ENCODE data around the gene KRTAP16-1.

The KRTAP16-1 gene

DNA sequence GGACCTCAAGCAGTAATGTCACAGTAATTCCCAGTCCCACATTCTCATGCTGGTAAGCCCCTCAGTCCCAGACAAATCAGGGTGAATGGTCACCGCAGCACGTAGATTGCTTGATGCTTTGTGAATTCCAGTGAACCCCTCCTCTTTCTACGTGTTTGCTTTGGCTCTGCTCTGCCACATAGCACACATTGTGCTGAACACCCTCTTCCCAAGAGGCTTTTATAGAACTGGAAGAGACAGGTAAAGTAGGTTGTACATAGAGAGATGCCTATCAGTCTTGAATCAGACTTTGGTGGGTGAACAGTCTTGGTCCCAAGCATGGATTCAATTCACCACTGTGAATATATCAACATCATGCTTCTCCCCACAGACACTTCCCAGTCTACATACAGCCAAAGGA, 44.5 kb downstream of the KRTAP16-1 start:
- H2AFZ ChIP-seq (ENCODE audit: low read depth, low read length, severe bottlenecking) = no peak overlapping the region
- no peaks in the 10 kb centered on the region for H3K36me3 ChIP-seq (ENCODE audit: low read length)
- no peaks in the 10 kb centered on the region for H3F3A ChIP-seq (ENCODE audit: insufficient read depth)
- H3K4me2 ChIP-seq (ENCODE audit: low read depth, low read length, poor library complexity, severe bottlenecking) = no peak overlapping the region
- TF ChIP-seq EZH2phosphoT487 (conservative IDR thresholded peaks at IDR 0.05; ENCODE audit: low read length) = no peak
- TF ChIP-seq, protein P1, sequence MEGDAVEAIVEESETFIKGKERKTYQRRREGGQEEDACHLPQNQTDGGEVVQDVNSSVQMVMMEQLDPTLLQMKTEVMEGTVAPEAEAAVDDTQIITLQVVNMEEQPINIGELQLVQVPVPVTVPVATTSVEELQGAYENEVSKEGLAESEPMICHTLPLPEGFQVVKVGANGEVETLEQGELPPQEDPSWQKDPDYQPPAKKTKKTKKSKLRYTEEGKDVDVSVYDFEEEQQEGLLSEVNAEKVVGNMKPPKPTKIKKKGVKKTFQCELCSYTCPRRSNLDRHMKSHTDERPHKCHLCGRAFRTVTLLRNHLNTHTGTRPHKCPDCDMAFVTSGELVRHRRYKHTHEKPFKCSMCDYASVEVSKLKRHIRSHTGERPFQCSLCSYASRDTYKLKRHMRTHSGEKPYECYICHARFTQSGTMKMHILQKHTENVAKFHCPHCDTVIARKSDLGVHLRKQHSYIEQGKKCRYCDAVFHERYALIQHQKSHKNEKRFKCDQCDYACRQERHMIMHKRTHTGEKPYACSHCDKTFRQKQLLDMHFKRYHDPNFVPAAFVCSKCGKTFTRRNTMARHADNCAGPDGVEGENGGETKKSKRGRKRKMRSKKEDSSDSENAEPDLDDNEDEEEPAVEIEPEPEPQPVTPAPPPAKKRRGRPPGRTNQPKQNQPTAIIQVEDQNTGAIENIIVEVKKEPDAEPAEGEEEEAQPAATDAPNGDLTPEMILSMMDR (IDR thresholded peaks at IDR 0.05; ENCODE audit: insufficient read depth, low read length, poor library complexity, severe bottlenecking) = no peak
- no peaks in the 10 kb centered on the region for H3K79me2 ChIP-seq (ENCODE audit: insufficient read depth, low read length)
- H4K20me1 ChIP-seq (ENCODE audit: low read depth, low read length) = no peaks in the 10 kb centered on the region
- no peak overlapping the region for H3K4me3 ChIP-seq (ENCODE audit: insufficient read depth, low read length, poor library complexity, severe bottlenecking)
- no peak overlapping the region for H3K27ac ChIP-seq (ENCODE audit: low read depth, low read length)
- H3K27me3 ChIP-seq (ENCODE audit: low read length) = no peaks in the 10 kb centered on the region
- H3K9me3 ChIP-seq (ENCODE audit: insufficient read depth, low read length) = no peaks in the 10 kb centered on the region
- no peak overlapping the region for H3K9ac ChIP-seq (ENCODE audit: low read length)
- no peaks in the 10 kb centered on the region for H3K9me2 ChIP-seq (replicated peaks; ENCODE audit: insufficient read depth, low read length)

DNA sequence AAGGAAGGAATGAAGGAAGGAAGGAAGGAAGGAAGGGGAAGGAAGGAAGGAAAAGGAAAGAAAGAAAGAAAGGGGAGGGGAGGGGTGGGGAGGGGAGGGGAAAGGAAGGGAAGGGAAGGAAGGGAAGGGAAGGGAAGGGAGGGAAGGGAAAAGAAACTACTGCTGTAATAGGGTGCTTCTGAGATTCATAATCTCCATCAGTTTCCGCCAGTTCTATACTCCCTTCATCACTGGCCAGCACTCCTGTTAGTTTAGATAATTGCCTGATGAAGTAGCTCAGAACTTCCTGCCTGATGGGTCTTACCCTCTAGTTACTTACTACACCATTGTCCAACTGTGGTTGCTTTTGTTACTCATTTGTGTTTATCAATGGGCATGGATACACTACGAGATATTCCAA, 45.9 kb downstream of the KRTAP16-1 start:
- H3K27ac ChIP-seq (ENCODE audit: low read depth, low read length) = no peak overlapping the region
- no peaks in the 10 kb centered on the region for H4K20me1 ChIP-seq (ENCODE audit: low read depth, low read length)
- H3K27me3 ChIP-seq (ENCODE audit: low read length) = no peaks in the 10 kb centered on the region
- no peaks in the 10 kb centered on the region for H3K9me3 ChIP-seq (ENCODE audit: insufficient read depth, low read length)
- no peak overlapping the region for H2AFZ ChIP-seq (ENCODE audit: low read depth, low read length, severe bottlenecking)
- H3F3A ChIP-seq (ENCODE audit: insufficient read depth) = no peaks in the 10 kb centered on the region
- no peaks in the 10 kb centered on the region for H3K79me2 ChIP-seq (ENCODE audit: insufficient read depth, low read length)
- H3K4me3 ChIP-seq (ENCODE audit: insufficient read depth, low read length, poor library complexity, severe bottlenecking) = no peak overlapping the region
- no peaks in the 10 kb centered on the region for H3K36me3 ChIP-seq (ENCODE audit: low read length)
- no peaks in the 10 kb centered on the region for H3K9me2 ChIP-seq (replicated peaks; ENCODE audit: insufficient read depth, low read length)
- H3K4me2 ChIP-seq (ENCODE audit: low read depth, low read length, poor library complexity, severe bottlenecking) = no peak overlapping the region
- TF ChIP-seq, protein P1 (IDR thresholded peaks at IDR 0.05; ENCODE audit: insufficient read depth, low read length, poor library complexity, severe bottlenecking) = no peak
- TF ChIP-seq EZH2phosphoT487 (conservative IDR thresholded peaks at IDR 0.05; ENCODE audit: low read length) = no peak
- H3K9ac ChIP-seq (ENCODE audit: low read length) = no peak overlapping the region

DNA sequence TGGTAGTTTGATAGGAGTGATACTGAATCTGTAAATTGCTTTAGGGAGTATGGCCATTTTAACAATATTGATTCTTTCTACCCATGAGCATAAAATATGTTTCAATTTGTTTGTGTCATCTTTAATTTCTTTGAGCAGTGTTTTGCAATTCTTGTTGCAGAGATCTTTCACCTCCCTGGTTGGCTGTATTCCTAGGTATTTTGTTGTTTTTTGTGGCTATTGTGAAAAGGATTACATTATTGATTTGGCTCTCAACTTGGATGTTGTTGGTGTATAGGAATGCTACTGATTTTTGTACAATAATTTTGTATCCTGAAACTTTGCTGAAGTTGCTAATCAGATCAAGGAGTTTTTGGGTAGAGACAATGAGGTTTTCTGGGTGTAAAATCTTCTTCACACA, 50.7 kb downstream of the KRTAP16-1 start:
- H2AFZ ChIP-seq (ENCODE audit: low read depth, low read length, severe bottlenecking) = no peak overlapping the region
- no peaks in the 10 kb centered on the region for H3F3A ChIP-seq (ENCODE audit: insufficient read depth)
- no peak overlapping the region for H3K4me2 ChIP-seq (ENCODE audit: low read depth, low read length, poor library complexity, severe bottlenecking)
- no peak overlapping the region for H3K4me3 ChIP-seq (ENCODE audit: insufficient read depth, low read length, poor library complexity, severe bottlenecking)
- no peak overlapping the region for H3K9ac ChIP-seq (ENCODE audit: low read length)
- no peaks in the 10 kb centered on the region for H3K9me3 ChIP-seq (ENCODE audit: insufficient read depth, low read length)
- H3K27me3 ChIP-seq (ENCODE audit: low read length) = no peaks in the 10 kb centered on the region
- H3K79me2 ChIP-seq (ENCODE audit: insufficient read depth, low read length) = no peaks in the 10 kb centered on the region
- TF ChIP-seq EZH2phosphoT487 (conservative IDR thresholded peaks at IDR 0.05; ENCODE audit: low read length) = no peak
- TF ChIP-seq, protein P1 (IDR thresholded peaks at IDR 0.05; ENCODE audit: insufficient read depth, low read length, poor library complexity, severe bottlenecking) = no peak
- no peaks in the 10 kb centered on the region for H3K36me3 ChIP-seq (ENCODE audit: low read length)
- H3K9me2 ChIP-seq (replicated peaks; ENCODE audit: insufficient read depth, low read length) = no peaks in the 10 kb centered on the region
- H4K20me1 ChIP-seq (ENCODE audit: low read depth, low read length) = no peaks in the 10 kb centered on the region
- H3K27ac ChIP-seq (ENCODE audit: low read depth, low read length) = no peak overlapping the region
